Non-pigmented ciliary epithelial cell (primary cell): ENCODE results near the gene TGM2.

ENCODE experiments used
- DNase-seq: peaks from one replicate; pipeline ENCODE4 v3.0.0-alpha.2; 2010; ENCODE audit warnings: low read depth

TGM2 gene

DNA sequence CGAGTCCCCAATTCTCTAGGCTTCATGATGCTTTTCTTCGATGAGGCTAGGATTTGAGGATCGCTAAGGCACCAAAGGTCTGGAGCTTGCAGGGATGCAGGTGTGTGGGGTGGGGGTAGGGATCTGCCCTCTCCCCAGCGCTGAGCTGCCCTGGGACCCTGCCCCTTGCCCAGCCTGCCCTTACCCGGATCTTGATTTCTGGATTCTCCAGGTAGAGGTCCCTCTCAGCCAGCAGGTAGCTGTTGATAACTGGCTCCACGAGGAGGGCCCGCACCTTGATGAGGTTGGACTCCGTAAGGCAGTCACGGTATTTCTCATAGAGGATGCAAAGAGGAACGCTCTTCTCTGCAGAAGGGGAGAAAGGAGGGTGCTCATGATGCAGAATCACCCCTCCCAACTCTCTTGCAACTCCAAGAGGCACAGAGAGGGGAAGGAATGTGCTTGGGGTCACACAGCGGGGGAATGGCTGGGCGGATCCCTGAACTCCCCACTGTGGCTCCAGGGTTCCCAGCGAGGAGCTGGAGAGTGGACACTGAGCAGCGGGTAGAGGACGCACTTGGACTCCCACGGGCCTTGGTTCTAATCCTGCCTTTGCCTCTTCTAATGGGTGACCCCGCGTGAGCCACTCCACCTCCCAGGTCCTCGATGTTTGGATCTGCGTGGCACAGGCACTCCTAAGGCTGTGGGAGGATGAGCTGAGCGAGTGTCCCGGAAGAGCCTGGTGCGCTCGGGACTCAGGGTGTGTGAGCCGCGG is 32.7 kb downstream of the TGM2 start:
- DNase-seq, result no peak

DNA sequence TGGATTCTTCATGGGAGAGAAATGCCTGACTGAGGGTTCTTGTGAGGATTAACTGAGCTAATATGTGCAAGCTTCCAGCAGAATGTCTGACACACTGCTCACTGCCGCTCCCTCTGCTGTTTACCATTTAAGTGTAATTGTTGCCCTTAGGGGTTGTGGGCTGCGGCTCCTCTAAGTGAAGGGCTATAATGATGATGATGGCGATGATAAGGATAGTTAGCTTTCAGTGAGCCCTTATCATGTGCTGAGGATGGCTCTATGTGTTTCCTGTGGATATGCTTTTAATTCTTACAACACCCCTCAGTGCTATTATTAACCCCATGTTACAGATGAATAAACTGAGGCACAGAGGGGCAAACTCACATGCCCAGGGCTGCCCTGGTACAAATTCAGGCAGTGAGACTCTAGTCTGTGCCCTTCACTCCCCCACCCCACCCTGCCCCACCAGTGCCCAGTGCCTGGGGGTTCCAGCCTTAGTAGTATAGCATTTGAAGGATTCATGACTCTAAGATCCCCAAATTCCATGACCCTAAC is 33.4 kb downstream of the TGM2 start:
- no peak for DNase-seq

DNA sequence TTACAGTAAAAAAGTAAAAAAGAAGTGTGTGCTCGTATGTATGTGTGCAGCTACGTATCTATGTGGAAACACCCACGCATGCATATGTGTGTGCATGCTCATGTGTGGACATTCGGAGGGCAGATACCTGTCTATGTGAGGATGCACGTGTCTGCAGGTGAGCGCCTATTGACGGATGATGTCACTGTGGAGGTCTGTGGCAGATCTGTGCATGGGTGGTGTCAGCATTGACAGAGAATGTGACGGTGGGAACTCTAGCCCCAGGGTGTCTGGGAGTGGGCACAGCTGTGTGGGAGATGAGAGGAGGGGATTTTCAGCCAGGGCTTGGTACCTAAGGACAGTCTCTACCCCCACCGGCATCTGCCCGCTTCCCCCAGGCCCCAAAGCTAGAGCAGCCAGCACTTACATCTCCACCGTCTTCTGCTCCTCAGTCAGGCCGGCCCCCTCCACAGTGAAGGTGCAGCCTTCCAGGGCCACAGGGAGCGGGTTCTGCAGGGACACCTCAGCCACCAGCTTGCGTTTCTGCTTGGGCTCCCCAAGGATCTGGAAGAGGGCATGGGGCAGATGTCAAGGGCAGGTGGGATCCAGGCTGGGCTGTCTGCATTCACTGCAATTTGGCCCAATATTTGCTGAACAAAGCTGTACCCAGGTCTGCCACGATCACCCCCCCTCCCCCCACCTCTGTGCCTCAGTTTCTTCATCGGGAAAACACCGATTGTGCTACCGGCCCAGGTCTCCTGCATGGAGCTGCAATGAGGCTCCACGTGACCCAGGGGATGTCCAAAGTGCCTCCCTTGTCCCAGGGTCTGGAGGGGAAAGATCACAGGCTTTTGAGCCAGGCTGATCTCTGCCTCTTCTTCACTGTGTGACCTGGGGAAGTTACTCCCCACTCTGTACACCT is 34.1 kb downstream of the TGM2 start:
- DNase-seq, result no peak

DNA sequence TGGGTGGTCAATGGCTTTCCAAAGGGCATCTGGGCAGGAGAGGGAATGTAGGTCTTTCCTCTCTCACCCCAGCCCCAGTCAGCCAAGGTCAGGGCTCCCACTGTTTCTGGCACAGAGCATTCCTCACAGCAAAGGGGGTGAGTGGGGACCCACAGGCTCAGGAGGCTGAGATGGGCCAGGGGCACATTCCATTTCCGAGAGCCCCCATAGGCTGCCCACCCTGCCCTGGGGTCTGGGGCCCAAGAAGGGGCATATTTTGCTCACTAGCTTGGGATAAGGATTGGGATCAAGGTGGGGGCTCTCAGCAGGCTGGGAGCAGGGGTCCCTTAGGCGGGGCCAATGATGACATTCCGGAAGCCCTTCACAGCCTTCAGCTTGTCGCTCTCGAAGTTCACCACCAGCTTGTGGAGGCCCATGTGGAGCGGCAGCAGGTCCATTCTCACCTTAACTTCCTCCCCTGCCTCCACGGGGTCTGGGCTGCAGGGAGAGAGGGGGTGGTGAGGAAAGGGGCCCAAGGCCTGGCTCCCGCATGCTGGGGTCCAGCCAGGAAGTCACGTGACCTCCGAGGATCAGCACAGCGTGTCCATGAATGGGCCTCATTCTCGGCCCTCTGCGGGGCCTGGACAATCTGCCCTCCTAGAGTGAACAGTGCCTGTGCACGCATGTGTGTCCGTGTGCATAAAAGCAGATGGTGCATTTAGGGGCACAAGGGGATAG is 35.0 kb downstream of the TGM2 start:
- DNase-seq, result no peak

DNA sequence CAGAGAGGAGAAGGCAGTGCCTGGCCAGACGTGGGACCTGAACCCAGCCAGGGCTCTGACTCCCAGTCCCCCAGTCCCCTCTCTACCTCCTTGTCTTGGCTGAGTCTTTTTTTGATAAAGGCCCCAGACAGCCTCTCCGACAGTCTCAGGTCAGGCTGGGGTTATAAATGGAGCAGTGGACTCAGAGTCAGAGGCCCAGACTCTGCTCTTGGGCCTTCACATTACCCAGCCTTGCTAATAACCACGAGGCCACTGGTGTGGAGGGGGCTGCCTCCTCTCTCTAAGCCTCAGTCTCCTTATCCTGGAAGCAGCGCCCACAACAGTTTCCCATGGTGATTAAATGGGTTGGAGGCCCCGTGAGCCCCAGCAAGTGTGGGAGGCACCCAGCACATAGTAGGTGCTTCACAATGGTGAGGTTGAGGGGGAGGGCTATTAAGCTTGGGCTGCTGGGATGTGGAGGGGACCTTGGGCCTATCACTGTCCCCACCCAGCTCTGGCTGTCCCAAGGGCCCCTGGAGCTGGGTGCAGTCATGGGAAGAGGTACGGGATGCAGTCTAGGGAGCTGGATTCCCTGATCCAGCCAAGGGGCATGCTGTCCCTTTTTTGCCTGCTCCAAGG is 35.7 kb downstream of the TGM2 start:
- no peak for DNase-seq

DNA sequence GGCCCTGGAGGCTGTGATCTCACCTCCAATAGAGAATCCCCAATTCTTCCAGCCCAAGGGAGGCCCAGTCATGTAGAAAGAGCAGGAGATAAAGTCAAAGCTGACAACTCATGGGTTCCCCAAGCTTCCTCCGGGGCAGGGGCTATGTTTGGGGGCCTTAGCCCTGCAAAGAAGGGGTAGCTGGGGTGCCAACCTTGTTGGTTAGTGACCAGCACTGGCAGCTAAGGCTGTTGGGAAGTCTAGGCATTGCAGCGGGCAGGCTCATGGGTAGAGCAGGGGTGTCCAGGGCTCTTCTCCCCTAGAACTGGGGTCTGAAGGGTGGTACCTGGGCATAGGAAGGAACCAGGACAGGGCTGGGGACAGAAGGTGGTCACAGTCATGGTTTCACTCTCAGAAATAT is 36.4 kb downstream of the TGM2 start:
- DNase-seq, result no peak

DNA sequence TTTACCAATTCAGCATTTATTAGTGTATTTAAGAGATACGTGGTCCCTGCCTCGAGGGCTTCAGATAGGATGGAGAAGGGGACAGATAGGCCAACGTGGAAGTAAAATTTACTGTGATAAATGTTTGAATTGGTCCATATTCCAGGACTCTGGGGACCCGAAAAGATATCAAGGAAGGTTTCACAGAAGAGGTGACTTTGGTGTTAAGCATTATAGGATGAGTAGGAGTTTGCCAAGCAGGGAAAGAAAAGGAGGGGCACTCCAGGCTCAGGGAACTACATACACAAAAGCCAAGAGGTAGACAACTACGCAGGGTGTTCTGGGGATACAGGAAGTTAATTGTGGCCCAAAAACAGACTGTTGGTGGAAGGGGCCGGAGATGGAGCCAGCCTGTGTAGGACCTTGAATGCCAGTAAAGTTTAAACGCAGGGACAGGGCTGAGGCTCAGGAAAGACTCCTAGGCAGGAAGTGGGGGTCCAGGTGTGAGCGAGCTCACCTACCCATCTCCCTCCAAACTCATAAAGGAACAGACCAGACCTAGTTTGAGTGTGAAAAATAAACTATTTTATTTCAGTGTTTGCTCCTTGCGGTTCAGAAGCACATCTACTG is 37.0 kb downstream of the TGM2 start:
- no peak for DNase-seq

DNA sequence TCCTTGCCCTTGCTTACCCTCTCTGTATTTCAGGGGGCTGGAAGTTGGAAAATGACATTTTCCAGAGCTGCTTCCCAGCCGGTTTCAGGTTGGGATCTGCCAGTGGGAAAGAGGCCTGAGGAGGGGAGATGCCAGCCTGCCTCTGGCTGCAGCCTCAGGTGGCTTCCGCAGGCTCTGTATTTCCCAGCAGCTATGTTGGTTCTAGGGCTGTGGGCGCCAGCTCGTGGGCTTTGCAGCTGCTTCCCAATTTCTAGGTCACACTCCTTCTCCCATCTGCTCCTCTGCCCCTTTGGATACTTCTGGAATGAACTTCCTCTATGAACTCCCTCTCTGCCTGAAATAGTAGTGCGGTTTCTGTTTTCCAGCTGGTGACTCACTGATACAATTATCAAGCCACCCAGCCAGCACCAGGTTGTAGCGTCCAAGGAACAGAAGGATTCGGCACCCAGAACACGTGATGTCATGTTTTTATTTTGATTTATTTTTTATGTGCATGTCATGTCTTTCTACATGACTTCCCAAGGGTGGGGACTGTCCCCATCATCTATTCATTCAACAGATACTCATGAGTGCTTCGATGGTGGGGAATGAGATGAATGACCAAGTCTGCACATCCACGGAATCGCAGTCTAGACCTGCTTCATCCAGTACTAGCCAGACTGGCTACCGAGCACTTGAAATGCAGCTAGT is 38.0 kb downstream of the TGM2 start:
- DNase-seq, result peak; percentile 69

DNA sequence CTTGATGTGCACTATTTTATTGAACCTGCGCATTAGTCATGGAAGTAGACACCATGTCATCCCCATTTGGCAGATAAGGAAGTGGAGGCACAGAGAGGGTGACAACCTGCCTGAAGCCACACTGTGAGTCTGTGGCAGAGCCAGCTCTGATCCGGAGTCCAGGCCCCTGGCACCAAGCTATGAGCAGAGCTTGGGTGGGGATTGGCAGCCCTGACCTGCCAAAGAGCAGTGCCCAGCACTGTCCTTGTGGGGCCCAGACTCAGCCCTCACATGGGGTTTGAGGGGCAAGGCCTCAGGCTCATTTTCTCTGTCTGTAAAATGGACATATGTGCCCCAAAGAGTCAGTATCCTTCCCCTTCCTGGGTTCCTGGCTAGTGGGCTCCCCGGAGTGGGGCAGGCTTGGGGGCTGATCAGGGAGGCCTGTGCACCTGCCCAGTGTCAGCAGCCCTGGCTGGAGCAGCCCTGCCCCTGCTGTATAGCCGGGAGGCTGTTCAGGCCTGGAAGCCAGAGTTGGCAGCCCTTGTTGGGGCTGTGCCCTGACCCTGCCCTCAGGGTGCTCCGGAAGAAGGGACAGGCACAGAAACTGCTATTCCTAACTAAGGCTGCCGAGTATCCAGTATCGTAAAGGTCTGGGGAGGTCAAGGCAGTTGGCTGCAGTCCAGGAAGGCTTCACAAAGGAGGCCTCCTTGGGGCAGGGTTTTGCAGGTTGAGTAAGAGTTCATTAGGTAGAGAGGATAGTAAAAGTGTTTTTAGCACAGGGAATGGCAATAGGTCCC is 38.7 kb downstream of the TGM2 start:
- DNase-seq, result no peak

DNA sequence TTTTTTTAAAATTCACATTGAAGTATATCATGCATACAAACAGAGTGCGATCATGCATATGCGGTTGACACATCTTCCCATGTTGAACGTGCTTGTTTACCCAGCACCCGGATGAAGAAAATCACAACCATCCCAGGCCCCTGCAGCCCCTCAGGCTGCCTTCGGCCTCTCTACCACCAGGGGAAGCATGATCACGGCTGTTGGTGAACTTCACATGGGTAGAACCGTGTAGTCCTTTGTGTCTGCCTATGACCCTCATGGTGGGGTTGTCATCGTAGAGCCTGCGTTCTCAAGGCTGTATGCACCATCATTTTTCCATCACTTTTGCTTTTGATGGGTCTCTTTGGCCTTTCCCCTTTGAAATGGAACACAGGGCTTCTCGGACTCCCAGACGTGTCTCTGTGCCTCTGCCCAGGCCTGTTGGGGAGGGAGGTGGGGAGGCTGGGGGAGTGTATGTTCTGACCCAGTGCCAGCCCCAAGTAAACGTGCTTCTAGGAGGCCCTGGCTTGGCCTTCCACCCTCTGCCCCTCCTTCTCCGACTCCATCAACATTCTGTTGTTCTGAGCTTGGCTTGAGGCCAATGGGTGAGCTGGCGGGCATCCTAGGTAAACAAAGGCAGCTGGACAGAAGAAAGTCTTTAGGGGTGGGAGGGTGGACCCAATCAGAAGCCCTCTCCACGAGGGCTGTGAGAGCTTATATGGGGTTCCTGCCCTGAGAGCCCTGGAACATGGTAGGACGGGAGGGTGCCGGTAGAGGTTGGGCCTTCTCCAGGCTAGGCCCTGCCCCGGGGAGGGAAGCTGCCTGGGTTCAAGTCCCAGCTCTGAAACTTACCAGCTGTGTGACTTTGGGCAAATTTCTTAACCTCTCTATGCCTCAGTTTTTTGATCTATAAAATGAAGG is 39.7 kb downstream of the TGM2 start:
- no peak for DNase-seq

DNA sequence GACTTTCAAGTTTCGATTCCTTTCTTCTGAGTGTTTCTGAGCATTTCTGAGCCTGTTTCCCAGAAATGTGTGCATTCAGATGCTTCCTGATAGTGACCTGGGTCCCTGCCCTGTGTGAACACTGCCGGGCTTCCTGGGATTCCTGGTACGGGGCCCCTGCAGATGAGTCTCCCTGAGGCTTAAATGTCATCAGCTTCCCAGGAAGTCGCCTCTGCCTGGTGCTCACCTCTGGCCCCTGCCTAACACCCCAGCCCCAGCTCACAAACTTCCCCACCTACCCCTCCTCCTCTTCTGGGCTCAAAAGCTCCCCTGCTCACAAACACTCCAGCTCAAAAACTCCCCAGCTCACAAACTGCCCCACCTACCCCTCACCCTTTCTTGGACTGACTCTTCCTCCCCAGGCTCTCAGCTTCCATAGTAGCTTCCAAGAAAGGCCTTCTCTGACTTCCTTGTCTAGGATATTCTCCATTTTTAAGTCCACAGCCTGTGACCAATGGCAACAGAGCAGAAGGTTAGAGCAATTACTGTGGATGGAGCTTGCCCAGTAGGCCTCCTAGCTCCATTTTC is 42.0 kb downstream of the TGM2 start:
- DNase-seq, result no peak

DNA sequence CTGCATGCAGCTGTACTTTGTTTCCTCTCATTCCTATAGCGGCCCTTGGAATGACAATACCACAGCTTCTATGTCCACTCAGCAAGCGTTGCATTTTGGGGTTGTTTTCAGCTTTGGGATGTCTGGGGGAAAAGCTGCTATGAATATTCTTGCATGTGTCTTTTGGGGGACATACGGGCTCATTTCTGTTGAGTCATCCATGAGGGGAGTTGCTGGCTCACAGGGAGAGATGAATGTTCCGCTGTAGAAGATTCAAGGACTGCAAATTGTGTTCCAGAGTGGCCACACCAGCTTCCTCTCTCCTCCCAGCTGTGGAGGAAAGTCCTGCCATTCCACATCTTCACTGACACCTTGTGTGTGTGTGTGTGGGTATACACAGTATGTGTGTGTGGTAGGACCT is 43.3 kb downstream of the TGM2 start:
- no peak for DNase-seq

DNA sequence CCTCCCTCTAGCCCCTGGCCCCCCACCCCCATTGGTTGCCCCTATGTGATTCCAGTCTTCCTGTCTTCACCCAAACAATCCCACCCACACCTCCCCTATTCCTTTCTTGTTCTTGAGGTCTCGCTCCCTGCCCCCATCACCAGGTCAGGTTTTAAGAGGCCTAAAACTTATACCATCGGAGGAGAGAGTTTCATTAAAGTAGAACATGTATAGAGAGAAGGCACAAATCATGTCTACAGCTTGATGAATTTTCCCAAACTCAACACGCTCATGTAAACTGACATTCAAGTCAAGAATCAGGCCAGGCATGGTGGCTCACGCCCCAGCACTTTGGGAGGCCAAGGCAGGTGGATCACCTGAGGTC is 44.5 kb downstream of the TGM2 start:
- no peak for DNase-seq

DNA sequence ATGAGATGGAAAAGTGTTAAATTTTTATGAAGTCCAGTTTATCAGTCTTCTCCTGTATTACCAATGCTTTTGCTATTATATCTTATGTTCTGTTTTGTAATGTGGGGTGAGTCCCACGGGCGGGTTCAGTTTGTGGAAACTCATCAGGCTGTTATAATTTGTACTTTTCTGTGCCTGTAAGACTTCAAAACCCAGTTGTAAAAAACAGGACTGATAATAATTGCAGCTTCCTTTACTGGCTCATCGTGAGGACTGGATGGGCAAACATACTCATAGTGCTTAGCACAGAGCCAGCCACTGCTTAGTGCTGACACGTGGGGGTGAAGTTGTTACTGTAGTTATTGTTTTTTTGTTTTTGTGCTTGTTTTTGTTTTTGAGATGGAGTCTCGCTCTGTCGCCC is 45.6 kb downstream of the TGM2 start:
- DNase-seq, result no peak

DNA sequence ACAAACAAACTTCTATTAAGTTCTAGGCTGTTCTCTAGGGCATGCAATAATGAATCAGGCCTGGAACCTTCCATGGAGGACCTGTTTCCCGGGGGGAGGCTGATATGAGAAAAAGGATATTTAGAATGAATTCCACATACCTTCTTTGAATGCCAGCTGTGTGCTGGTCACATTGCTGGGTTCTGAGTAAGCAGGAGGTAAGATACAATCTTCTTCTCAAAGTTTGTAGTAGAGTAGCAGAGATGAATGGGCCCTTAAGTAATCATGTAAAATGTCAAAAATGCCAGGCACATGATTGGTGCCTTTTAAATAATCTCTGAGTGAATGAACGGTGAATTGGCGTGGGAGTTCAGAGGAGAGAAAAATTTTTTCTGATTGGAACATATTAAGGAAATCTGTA is 47.4 kb downstream of the TGM2 start:
- peak; percentile 89 for DNase-seq

DNA sequence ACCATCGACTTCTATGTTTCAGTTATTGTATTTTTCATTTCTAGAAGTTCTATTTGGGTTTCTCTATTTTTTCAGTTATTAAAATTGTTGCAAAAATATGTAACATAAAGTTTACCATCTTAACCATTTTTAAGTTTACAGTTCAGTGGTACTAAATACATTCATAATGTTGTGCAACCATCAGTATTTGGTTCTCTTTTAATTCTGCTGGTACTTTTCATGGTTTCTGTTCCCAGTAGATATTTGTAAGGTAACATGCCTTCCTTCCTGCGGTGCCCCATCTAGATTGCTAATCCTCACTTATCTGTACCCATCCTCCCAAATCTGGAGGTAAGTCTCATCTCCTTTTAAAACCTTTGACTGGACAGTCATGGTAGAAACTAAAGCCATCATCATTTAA is 47.9 kb downstream of the TGM2 start:
- DNase-seq, result no peak

DNA sequence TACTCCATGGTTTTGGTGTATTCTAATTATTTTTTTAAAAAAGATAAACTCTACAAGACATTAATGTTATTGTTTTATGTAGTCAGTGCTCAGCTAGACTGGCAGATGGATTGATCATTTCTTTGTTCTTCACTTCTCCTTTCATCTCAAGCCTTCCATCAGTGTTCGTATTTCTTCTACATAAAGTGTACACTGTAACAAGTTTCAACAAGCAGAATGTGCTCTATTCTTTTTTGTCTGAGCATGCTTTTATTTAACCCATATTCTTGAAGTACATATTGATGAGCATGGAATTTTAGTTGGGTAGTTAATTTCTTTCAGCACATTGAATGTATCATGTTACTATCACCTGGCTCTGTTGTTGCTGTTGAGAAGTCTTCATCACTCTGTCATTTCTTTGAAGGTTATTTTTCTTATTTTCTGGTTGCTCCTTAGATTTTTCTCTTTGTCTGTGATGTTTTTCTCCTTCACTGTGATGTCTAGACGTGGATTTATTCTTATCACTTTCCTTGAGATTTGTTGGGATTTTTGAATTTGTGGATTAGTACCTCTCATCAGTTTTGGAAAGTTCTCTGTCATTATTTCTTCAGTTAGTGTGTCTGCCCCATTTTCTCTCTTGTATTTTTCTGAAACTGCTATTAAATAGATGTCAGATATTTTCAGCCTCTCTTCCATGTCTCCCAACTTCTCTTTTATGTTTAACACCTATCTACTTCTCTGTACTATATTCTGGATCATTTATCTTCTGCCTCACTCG is 48.5 kb downstream of the TGM2 start:
- DNase-seq, result no peak

DNA sequence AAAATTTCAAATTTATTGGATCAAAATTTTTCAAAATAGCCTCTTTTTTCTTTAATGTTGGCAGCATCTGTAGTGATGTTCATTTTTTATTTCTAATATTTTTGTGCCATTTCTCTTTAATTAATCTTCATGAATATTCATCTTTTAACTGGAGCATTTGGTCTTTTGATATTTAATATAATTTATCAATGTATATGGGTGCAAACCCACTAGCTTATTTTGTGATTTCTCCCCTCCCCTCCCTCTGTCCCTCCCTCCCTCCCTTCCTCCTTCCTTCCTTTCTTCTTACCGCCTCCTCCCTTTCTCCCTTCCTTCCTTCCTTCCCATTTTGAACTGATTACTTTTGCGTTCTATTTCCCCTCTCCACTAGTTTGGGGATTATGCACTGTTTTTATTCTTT is 49.2 kb downstream of the TGM2 start:
- no peak for DNase-seq
